ENCODE results near the gene FHAD1. TPM values are rescaled to one million over a fixed set of nuclear protein-coding genes. Genes with fewer than 3 reads are reported as not detected.

FHAD1 gene
- polyA plus RNA-seq, 4 donors: 2.9 to 9.8 (median 3.3) TPM

DNA sequence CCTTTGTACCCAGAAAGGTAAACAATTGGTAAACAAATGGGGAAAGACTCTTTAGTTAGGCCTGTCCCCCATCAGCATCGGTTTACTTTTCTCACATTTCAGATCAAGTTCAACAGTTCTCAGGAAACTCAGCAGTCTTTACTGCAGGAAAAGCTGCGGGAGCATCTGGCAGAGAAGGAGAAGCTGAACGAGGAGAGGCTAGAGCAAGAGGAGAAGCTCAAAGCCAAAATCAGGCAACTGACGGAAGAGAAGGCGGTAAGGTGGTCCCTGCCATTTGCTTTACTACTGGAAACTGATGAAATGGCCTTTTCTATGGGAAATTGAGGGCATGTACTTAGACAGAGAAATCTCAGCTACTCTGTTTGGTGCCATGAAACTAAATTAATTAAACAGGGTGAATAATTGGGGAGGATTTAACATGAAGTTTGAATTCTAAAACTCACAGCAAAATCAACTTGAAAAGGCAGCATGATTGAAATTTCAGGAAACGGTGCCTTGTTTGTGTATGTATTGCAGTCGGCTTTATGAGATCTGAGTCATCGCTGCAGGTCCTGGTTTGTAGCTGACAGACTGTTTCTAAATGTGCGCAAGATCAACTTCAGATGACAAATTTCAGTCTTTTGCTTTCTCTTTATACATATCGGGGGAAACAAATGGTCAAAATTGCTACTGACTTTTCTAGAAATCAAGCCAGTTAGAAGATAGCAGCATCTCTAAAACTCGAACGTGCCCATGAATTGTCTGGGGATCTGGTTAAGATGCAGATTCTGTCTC is 94.8 kb downstream of the FHAD1 start:
- no peak for DNase-seq (ENCODE audit: low read depth in 4 of 4, low spot score in 3 of 4)

DNA sequence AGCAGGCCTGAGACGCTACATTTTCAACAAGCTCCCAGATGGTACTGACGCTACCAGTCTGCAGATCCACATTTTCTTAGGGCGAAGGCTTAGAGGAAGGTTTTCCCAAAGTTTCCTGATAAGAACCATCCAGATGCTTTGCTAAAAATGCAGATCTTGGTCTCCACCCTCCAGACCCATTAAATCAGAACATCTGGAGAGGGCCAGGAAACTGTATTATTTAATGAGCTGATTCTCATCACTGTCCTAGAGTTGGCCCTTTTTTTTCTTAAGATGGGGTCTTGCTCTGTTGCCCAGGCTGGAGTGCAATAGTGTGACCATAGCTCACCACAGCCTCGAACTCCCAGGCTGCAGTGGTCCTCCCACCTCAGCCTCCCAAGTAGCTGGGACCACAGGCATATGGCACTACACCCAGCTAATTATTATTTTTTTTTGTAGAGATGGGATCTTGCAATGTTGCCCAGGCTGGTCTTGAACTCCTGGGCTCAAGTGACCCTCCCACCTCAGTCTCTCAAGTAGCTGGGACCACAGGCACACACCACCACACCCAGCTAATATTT is 95.5 kb downstream of the FHAD1 start:
- DNase-seq (ENCODE audit: low read depth in 4 of 4, low spot score in 3 of 4): no peak

DNA sequence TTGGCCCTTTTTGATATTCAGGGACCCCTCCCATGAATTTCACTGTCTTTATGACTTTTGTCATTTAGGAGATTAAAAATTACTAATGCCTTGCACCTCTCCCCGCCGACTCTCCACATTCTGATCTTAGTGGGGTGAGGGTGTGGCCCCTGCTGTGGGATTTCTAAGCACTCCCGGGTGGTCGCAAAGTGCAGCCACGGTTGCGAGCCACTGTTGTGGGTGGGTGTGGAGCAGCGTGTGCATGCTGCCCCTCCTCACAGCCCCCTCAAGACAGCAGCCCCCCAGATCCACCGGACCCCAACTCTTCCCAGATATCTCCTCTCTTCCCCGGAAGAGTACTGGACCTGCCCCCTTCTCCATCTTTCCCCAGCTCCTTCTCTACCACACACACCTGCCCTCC is 96.1 kb downstream of the FHAD1 start:
- DNase-seq (ENCODE audit: low read depth in 4 of 4, low spot score in 3 of 4): no peak

DNA sequence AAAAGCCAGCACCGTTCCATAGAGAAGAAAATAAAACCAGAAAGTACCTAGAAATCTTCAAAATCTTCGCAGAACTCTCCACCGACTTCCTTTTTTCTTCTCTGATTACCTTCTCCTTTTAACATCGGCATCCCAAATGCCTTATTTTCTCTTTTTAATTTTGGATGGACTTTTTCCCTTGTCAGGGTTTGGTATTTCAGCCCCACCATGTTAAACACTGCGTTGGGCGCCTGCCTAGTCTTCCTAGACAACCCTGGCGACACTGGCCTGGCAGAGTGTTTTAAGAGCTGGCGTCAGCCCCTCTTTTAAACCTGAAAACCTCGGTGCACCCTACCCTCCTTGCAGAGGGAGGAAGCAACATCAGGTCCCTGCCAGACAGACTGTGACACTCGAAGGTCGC is 96.7 kb downstream of the FHAD1 start:
- peak in 2 of 4 donors; percentile 64 to 74 for DNase-seq (ENCODE audit: low read depth in 4 of 4, low spot score in 3 of 4)

DNA sequence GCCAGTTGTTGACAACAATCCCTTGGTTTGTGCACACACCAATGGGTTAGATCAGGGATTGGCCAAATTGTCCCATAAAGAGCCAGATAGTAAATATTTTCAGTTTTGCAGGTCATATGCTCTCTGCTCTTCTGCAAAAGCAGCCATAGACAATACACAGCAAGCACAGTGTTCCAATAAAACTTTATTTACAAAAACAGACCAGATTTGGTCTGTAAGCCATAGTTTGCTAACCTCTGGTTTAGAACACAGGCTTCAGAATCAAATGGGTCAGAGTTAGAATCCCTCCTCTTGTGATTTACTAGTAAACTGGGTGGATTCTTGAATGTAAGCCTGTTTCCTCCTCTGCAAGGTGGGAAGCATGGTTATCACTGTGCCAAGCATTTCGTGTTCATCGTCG is 97.4 kb downstream of the FHAD1 start:
- DNase-seq (ENCODE audit: low read depth in 4 of 4, low spot score in 3 of 4): no peak

DNA sequence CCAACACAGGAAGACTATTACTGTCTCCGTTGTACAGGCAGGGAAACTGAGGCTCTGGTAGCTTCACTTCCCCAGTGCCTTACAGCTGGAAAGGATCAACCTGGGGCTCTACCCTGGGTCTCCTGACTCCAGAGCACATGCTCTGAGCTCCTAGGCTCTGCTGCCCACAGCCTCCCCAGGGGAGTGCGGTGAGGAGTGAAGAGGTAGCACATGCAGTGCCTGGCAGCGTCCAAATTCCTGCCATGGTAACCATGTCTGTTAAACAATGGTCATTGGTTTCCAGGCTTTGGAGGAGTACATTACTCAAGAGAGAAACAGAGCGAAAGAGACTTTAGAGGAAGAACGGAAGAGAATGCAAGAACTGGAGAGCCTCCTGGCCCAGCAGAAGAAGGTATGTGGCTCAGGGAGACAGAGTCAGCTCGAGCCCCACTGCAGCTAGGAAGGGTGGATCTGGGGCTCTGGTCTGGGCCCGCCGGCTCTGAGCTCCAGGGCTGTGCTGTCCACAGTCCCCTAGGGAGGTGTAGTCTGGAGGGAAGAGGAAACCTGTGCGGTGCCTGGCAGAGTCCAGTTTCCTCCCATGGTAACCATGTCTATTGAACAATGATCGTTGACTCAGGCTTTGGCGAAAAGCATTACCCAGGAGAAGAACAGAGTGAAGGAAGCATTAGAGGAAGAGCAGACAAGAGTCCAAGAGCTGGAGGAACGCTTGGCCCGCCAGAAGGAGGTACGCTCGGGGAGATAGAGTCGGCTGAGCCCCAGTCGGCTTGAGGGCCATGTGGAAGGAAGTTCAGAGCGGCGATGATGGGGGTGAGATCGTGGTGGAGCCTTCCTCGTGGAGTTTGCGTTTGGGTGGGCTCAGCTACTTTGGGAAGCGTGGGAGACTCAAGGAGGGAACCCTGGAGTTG is 98.0 kb downstream of the FHAD1 start:
- DNase-seq (ENCODE audit: low read depth in 4 of 4, low spot score in 3 of 4): no peak

DNA sequence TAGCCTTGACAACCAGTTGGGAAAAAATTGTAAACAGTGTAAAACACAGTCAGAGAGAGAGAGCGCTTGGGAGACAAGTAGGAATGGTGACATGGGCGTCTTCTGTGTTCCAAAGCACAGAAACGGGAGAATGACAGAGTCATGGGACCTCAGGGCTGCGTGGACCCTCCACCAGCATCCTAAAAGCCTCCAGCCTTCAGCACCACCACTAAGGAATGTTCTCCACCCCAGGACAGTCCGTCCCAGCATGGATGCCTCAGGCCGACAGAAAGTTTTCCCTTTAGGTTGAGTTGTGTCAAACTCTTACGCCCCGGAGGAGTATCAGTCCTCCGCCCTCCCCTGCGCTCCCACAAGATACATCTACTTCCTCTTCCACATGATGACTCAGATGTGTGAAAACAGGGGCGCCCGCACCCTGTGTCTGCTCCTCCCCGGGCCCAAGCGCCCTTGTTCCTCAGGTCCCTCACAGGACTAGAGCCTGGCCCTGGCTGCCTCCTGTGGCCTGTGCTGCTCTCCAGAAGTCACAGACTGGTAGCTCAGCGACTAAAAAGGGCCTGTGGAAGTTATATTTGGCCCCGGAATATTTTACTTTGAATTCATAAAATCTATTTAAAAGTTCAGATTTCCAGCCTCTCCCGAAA is 98.8 kb downstream of the FHAD1 start:
- no peak for DNase-seq (ENCODE audit: low read depth in 4 of 4, low spot score in 3 of 4)

DNA sequence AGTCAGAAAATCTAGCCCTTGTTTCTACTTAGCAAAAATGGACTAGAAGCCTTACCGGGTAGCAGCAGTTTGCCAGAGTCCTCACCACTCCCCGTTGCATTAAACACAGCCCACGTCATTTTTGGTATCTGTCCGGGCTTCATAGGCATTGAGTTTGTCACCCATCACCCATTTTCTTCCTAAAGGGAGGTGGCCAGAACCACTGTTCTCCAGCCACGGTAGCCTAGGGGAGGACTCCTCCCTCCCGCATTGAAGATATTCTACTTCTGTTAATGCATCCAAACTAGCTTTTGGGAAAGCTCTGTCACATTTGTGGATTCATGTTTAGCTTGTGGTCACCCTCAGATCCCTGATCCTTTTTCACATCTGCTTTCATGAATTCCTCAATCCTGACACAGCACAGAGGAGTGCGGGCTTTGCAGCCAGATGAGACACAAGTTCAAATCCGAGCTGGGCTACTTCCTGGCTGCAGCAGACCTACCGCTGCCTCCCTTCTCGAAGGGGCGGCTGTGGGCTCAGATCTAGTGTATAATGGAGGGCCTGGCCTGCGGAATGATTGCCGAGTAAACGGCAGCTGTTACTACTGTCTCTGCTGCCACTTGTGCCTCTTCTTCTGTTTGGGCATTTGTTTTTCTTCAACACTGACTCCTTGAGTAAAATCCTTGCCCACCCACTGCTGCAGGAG is 99.5 kb downstream of the FHAD1 start:
- no peak for DNase-seq (ENCODE audit: low read depth in 4 of 4, low spot score in 3 of 4)

DNA sequence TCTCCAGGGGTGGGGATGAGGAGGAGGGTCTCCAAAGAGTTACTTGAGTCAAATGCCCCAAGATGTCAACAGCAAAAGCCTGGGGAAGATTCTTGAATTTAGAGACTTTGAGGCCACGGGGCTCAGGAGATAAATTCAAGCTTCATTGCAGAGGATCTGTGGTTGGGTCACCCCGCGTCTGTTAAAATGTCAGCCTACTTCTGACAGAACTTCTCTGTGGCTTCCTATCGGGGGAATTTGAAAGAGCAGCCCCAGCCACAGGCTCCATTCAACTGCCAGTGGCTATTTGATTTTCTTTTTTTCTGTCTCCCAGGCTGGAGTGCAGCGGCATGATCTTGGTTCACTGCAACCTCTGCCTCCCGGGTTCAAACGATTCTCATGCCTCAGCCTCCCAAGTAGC is 100.2 kb downstream of the FHAD1 start:
- DNase-seq (ENCODE audit: low read depth in 4 of 4, low spot score in 3 of 4): no peak

DNA sequence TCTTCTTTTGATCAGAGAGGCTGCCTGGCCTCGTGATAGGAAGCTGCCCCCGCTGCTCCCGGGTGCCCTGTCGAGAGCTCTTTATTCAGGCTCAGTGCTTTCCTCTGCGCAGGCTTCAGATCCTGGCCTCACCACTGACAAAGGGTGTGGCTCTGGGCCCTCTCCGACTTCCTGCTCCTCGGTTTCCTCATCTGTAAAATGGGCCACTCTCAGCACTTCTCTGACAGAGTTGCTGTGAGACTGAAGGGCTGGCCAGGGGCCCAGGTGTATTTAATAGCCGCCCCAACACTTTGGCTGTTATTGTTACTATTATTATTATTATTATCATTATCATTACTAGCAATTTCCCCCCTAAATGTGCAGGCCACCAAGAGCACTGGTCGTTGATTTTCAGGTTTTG is 101.6 kb downstream of the FHAD1 start:
- no peak for DNase-seq (ENCODE audit: low read depth in 4 of 4, low spot score in 3 of 4)

DNA sequence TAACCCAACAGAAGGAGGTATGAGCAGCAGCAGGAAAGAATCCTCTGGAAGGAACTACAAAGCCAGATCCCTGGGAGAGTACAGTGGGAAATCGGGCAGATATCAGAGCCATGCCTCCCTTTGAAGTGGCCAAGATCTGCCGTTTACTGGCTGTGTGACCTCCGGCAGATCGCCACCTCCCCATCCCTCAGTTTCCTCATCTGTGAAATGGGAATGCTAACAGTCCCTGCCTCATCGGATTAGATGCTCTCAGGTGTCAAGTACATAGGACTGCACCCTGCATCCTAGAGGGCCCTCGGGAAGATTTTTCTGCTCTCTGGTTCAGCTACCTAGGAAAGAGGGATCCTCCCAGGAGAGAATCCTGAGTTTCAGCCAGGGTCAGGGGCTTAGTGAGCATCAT is 102.1 kb downstream of the FHAD1 start:
- DNase-seq (ENCODE audit: low read depth in 4 of 4, low spot score in 3 of 4): no peak

DNA sequence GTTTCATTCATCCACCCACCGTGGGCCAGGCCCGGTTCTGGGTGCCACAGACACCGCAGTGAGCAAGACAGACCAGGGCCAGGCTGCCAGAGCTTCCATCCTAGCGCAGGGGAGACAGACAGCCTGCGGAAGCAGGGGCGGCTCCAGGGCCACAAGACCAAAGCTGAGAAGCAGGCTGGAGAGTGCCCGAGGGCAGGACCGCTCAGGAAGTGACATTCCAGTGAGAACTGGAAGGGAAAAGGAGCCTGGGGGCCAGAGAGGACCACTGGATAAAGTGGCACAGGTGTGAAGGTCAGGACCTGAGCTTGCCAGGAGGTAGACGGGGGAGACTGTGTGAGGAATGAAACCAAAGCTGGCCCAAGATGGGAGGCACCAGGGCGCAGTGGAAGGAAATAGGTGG is 103.1 kb downstream of the FHAD1 start:
- DNase-seq (ENCODE audit: low read depth in 4 of 4, low spot score in 3 of 4): no peak

DNA sequence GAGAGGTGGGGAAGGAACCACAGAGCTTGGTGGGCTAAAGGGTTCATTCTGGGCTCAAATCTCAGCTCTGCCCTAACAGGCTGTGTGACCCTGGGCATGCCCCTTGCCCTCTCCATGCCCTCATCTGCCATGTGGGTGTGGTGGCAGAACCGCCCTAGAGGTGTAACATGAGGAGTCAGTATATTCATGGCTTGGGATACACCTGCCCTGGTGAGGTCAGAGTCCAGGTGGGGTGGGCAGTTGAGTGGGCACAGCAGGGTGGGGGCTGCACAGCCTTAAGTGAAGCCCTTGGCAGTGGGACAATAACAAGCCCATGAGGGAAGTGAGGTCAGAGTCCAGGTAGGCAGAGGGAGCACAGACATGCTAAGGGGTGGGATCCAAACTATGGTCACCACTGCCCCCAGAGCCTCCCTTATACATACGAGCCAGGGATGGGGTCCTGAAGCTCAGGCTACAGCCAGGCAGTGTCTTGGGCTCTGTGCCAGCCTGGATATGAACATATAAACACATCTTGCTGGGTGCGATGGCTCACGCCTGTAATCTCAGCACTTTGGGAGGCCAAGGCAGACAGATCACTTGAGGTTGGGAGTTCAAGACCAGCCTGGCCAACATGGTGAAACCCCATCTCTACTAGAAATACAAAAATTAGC is 103.7 kb downstream of the FHAD1 start:
- no peak for DNase-seq (ENCODE audit: low read depth in 4 of 4, low spot score in 3 of 4)

DNA sequence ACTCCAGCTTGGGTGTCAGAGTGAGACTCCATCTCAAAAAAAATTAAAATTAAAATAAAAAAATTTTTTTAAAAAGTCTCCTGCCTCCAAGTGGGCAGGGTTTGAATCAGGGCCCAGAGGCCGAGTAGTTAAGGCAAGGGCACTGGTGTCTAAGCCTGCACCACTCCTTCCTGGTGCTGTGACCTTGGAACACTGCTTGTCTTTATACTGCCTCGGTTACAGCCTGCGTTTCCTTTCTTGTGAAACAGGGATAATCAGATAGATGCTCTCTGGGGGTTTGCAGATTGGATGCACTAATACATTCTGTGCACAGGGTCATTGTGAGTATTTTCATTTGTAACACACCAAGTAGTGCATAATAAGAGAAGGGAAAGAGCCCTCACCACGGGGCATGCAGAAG is 104.3 kb downstream of the FHAD1 start:
- DNase-seq (ENCODE audit: low read depth in 4 of 4, low spot score in 3 of 4): no peak

DNA sequence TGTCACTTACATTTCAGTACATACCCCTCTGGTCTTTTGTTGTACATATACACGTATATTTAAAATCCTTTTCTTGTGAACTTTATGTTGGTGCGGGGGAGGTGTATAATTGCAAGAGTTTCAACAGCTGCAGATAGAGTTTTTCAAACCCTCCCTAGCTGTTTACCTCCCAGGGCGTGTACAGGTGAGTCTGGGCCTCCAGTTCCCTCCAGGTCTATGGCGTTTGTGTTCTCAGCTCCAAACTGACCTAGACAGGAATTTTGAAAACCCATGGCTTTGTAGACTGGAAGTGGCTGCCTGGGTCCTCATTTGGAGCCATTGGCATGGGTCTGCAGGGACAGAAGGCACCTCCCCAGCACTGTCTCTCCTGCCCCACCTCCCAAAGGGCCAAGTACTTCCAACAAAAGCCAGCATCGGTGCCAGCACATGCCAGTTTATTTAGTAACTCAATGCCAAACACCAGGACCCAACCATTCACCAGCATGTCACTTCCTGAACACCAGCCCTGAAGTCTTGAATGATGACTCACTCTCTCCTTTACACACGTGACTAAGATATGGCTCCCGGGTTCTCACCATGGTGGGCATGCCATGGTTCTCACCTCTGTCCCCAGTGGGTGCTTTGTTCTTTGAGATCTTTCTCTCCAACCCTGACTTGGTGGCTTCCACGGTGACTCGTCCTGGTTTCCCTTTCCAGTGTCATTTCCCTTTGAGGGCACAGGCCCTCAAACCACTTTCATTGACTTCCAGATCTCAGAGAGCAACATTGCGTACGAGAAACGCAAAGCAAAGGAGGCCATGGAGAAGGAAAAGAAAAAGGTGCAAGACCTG is 105.3 kb downstream of the FHAD1 start:
- DNase-seq (ENCODE audit: low read depth in 4 of 4, low spot score in 3 of 4): no peak

DNA sequence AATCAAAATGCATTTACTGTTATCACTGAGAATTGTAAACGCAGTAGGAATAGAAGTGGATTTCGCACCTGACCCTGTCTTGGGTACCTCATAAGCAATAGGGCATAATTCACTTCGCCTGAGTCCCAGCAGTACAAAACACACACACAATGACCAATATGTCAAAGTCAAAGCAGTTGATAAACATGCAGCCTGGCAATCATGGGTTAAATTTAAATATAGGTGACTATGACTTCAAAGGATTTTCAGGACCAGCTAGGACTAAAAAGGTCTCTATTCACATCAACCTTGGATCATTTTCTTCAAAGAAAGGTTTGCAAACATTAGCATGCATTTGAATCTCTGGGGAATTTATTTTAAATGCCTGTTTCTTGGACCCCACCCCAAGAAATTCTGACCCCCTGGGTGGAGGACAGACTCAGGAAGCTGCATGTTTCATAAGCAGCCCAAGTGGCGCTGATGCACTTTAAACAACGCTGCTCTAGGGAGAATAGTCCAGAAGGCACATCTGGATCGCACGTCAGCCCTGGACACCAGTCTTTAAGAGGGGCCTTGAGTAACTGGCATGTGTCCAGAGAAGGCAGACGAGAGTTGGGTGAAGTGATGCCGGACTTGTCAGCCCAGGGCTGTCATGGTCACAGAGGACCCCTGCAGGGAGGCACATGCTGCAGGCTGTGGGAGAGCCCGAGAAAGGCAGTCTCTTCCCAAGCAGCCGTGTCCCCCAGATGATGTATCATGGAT is 107.0 kb downstream of the FHAD1 start:
- no peak for DNase-seq (ENCODE audit: low read depth in 4 of 4, low spot score in 3 of 4)

DNA sequence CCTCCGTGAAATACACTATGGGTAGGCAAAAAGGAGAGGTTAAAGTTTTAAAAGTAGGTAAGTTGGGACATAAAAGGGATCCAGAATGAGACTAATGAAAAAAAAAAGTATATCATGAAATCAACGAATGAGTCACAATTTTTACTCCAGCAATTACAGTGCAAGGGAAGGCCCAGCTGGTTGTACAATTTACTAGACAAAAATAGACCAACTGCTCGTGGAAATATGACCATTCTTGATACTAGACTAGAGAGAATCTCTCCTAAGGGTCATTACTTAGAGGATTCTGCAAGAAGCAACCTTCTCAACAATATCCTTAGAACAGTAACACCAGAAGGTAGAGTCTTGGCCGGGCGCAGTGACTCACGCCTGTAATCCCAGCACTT is 107.5 kb downstream of the FHAD1 start:
- DNase-seq (ENCODE audit: low read depth in 4 of 4, low spot score in 3 of 4): no peak

DNA sequence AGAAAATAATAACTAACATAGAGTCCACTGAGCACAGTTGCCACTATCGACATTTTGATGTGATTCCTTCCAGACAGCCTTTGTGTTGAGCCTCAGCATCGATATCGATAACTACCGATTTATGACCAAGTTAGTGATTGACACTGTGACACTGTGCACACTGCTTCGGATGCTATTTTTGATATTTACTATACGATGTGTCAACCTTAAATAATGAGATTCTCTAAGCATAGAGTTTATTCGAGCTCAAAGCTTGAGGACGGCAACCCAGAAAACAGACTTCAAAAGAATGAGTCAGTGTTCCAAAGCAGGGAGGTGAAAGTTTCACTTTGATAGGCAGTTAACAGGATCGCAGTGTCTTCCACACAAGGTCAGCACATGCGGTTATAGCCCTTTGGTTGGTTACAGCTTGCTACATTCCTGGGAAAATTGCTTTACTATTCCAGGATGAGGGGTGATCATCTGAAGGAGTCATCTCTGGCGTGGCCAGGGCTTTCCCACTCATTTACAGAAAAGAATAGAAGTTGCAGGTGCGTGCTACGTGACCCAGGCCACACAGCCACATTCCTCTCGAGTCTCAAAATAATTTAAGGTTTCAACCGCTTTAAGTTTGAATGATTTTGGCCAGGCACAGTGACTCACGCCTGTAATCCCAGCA is 109.1 kb downstream of the FHAD1 start:
- DNase-seq (ENCODE audit: low read depth in 4 of 4, low spot score in 3 of 4): no peak

All from left renal pelvis (tissue), 4 donors.